ENCODE data around the gene SLC9A2. TPM values are rescaled to one million over a fixed set of nuclear protein-coding genes. Genes with fewer than 3 reads are reported as not detected.

Gene SLC9A2
- total and polyA plus RNA-seq, 2 donors (not counting 1 experiment from before 2014, with no cell fraction given): not detected

DNA sequence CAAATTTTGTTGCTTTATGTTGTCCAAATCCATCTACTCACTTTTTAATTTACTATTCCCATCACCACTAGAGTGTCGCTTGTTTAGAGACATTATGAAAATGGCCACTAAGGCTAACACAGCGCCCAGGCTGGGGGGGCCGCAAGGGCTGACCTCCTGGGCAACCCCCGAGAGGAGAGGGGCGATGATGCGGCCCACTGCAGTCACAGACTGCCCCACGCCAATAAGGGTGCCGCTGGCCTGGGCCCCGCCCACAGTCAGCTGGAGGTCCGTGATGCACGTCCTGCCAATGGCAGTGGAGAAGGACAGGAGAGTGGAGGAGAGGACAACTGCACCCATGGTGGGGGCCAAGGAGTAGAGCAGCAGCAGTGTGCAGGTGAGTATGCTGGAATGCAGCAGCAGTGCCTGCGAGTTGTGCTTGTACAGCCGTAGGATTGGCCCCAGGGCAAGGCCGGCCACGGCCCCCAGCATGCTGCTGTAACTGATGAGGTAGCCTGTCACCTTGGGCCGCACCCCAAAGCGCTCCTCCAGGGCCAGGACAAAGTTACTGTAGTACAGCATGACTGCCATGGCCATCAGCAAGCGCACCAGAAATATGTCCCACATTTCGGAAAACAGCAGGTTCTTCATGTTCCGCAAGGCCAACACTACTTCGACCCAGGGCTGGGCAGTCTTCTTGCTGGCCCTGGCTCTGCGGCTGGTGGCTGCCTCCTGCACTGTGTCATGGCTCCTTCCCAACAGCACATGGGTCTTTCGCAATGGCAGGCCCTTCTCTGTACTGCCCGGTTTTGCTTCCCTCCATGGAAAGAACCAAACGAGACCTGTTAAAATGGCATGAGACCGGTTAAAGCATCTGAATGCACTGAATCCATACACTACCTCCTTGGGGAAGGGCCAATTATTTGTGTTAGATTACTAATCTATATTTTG is 99.3 kb downstream of the SLC9A2 start:
- Histone ChIP-seq H3K27me3 (replicated peaks in 1 of 4; ENCODE audit: control extremely low read depth in 1 of 4, control insufficient read depth in 3 of 4, insufficient read depth in 4 of 4, low read length in 3 of 4) (no peaks in the 10 kb centered on the region), H3K4me1 (ENCODE audit: control insufficient read depth in 2 of 2, insufficient read depth in 2 of 2, low read length in 2 of 2) (no peaks in the 10 kb centered on the region), H4K20me1 (ENCODE audit: control insufficient read depth, insufficient read depth, low read length, poor library complexity, severe bottlenecking) (no peaks in the 10 kb centered on the region), H3K4me3 (ENCODE audit: control extremely low read depth in 1 of 5, extremely low read depth in 1 of 5, insufficient read depth in 1 of 5, low read depth in 2 of 5, low read length in 4 of 5) (no peak overlapping the region), H3K36me3 (replicated peaks in 1 of 2; ENCODE audit: control extremely low read depth in 1 of 2, control insufficient read depth in 1 of 2, extremely low read depth in 1 of 2, insufficient read depth in 2 of 2, low read length in 1 of 2) (peaks cover 1 to 55% of the 10 kb centered on the region in 2 experiments), H3K9ac (ENCODE audit: low read length) (no peak overlapping the region), H3K9me3 (ENCODE audit: control extremely low read depth in 1 of 3, control insufficient read depth in 2 of 3, insufficient read depth in 1 of 3, low read length in 2 of 3) (no peaks in the 10 kb centered on the region), H2AFZ (ENCODE audit: insufficient read depth, low read depth, low read length, poor library complexity, severe bottlenecking) (no peak overlapping the region), H3K27ac (ENCODE audit: low read length in 2 of 2) (no peak overlapping the region), H3K4me2 (replicated peaks; ENCODE audit: low read depth, low read length, poor library complexity, severe bottlenecking) (no peak overlapping the region), H3K79me2 (ENCODE audit: control insufficient read depth, insufficient read depth, low read length) (no peaks in the 10 kb centered on the region)
- Mint-ChIP-seq H3K27me3 (no peaks in the 10 kb centered on the region), H3K4me3 (no peak overlapping the region), H3K4me1 (no peaks in the 10 kb centered on the region), H3K9me3 (ENCODE audit: insufficient read depth) (no peaks in the 10 kb centered on the region), H3K27ac (no peak overlapping the region)
- TF ChIP-seq CTCF (IDR thresholded peaks at IDR 0.05) (no peak), EZH2 (IDR thresholded peaks at IDR 0.05; ENCODE audit: borderline replicate concordance, insufficient read depth, low read depth, low read length, poor library complexity, severe bottlenecking) (no peak)
- DNase-seq: no peak
- 98% methylated on average over 22 of the region's 26 CpGs for WGBS (ENCODE audit: insufficient coverage)
- ChIA-PET CTCF (interaction anchor here (1.0 kb wide), 1 partner anchor 35 kb away, joined by 3 read pairs; no protein-coding TSS in a partner anchor), POLR2A (no interaction called here)
- ATAC-seq (ENCODE audit: low read depth): no peak
- intact Hi-C loops (cut with micrococcal nuclease): no loop called here

DNA sequence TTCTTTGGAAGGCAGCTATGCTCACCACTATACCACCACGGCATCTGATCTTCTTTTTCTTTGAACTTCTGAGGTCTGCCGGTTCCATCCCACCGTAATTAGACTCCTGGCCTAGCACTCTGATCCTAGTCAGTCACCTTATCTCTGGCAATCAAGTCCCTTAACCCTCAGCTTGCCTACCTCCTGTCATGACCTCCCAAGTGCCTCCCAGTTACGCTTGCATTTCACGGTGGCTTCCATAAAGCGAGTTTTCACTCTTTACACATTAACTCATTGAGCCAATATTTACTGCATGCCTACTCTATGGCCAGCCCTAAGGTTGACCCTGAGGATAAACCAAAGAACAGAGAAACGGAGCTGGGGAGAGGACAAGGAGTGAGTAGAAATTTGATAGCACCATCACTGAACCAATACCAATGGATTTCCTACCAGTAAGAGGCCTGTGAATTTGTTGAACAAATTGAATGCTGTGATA is 104.7 kb downstream of the SLC9A2 start:
- Histone ChIP-seq H3K4me3 (ENCODE audit: control extremely low read depth in 1 of 5, extremely low read depth in 1 of 5, insufficient read depth in 1 of 5, low read depth in 2 of 5, low read length in 4 of 5) (no peak overlapping the region), H2AFZ (ENCODE audit: insufficient read depth, low read depth, low read length, poor library complexity, severe bottlenecking) (no peak overlapping the region), H3K79me2 (ENCODE audit: control insufficient read depth, insufficient read depth, low read length) (no peaks in the 10 kb centered on the region), H4K20me1 (ENCODE audit: control insufficient read depth, insufficient read depth, low read length, poor library complexity, severe bottlenecking) (no peaks in the 10 kb centered on the region), H3K9ac (ENCODE audit: low read length) (no peak overlapping the region), H3K4me1 (ENCODE audit: control insufficient read depth in 2 of 2, insufficient read depth in 2 of 2, low read length in 2 of 2) (no peaks in the 10 kb centered on the region), H3K9me3 (ENCODE audit: control extremely low read depth in 1 of 3, control insufficient read depth in 2 of 3, insufficient read depth in 1 of 3, low read length in 2 of 3) (no peaks in the 10 kb centered on the region), H3K27me3 (replicated peaks in 1 of 4; ENCODE audit: control extremely low read depth in 1 of 4, control insufficient read depth in 3 of 4, insufficient read depth in 4 of 4, low read length in 3 of 4) (no peaks in the 10 kb centered on the region), H3K36me3 (replicated peaks in 1 of 2; ENCODE audit: control extremely low read depth in 1 of 2, control insufficient read depth in 1 of 2, extremely low read depth in 1 of 2, insufficient read depth in 2 of 2, low read length in 1 of 2) (peaks cover 1 to 68% of the 10 kb centered on the region in 2 experiments), H3K27ac (ENCODE audit: low read length in 2 of 2) (no peak overlapping the region), H3K4me2 (replicated peaks; ENCODE audit: low read depth, low read length, poor library complexity, severe bottlenecking) (no peak overlapping the region)
- H3K4me1 Mint-ChIP-seq: no peaks in the 10 kb centered on the region
- H3K27me3 Mint-ChIP-seq: no peaks in the 10 kb centered on the region
- CTCF ChIA-PET: no interaction called here
- no peak for DNase-seq
- H3K9me3 Mint-ChIP-seq (ENCODE audit: insufficient read depth): no peaks in the 10 kb centered on the region
- no peak for ATAC-seq (ENCODE audit: low read depth)
- intact Hi-C loops (cut with micrococcal nuclease): no loop called here
- 92% methylated on average over 4 of the region's 7 CpGs for WGBS (ENCODE audit: insufficient coverage)
- POLR2A ChIA-PET: no interaction called here
- no peak overlapping the region for H3K27ac Mint-ChIP-seq
- H3K4me3 Mint-ChIP-seq: no peak overlapping the region
- TF ChIP-seq CTCF (IDR thresholded peaks at IDR 0.05) (no peak), EZH2 (IDR thresholded peaks at IDR 0.05; ENCODE audit: borderline replicate concordance, insufficient read depth, low read depth, low read length, poor library complexity, severe bottlenecking) (no peak)

All from B cell (primary cell).